Colonic mucosa (tissue), 4 donors: ENCODE results near the gene SNPH. TPM values are rescaled to one million over a fixed set of nuclear protein-coding genes. Genes with fewer than 3 reads are reported as not detected.

ENCODE experiments used
- DNase-seq: peaks from one replicate; pipeline ENCODE4 v3.0.0-alpha.2; 2020
- H3K27ac ChIP-seq: fragments of 200-600 bp; one replicate; pipeline ENCODE4 v1.8.0; 2021
- H3K27me3 ChIP-seq: fragments of 200-600 bp; one replicate; pipeline ENCODE4 v1.8.0; 2021
- H3K36me3 ChIP-seq: fragments of 200-600 bp; one replicate; pipeline ENCODE4 v1.8.0; 2021
- H3K4me1 ChIP-seq: fragments of 200-600 bp; one replicate; pipeline ENCODE4 v1.8.0; 2021; ENCODE audit warnings: mild to moderate bottlenecking
- H3K4me3 ChIP-seq: fragments of 200-600 bp; one replicate; pipeline ENCODE4 v1.8.0; 2021
- H3K9ac ChIP-seq, 2 donors: one replicate each; pipeline ENCODE4 v1.7.0; 2013; ENCODE audit warnings: control low read depth in 2 of 2, low read depth in 2 of 2, low read length in 2 of 2
- H3K9me3 ChIP-seq: fragments of 200-600 bp; one replicate; pipeline ENCODE4 v1.8.0; 2021
- intact Hi-C: fragments of 100-400 bp; cut with DNase I; formaldehyde crosslinking; loops from one replicate; pipeline ENCODE4 v1.14.1; 2022
- total RNA-seq, 2 donors: library from RNA; stranded (reverse); fragmentation: NEBNext Ultra II Directional in 1 of 2; extraction: Animal tissue kit (Norgen Biotek cat#: 25700) in 1 of 2; gene quantifications; one replicate each; pipeline ENCODE4 v1.2.1, GENCODE V29; 2021
- TF ChIP-seq, protein P1 (sequence below): fragments of 200-600 bp; IDR thresholded peaks from one replicate; pipeline ENCODE4 v1.8.0; 2022; ENCODE audit warnings: antibody characterized with exemption, mild to moderate bottlenecking
- donor health status: healthy.
- donor health status: DM: no; HTN: no; CAD: no.
- donor health status: DM: no; HTN: no; CAD: no.

Gene SNPH
- total RNA-seq, 2 donors from 2014 or later = 1.9 to 2.4 TPM

DNA sequence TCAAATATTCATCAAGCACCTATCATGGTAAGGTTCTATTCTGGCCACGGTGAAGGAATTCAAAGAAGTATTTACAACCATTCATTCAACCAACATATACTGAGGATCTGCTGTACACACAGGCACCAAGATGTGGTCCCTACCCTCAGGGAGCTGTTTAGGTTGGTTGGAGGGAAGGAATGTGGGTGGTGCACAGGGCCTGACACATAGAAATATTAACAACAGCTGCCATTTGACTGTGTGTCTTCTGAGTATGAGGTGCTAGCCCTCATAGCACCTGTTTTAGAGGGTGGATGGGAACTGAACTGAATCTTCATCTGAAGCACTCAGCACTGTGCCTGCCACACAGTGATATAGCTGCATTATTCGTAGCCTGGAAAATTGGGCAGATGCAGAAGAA lies 7.3 kb downstream of the SNPH start:
- no peaks in the 10 kb centered on the region for H3K36me3 ChIP-seq
- DNase-seq = no peak
- H3K27ac ChIP-seq = no peak overlapping the region
- intact Hi-C loops = no loop called here
- TF ChIP-seq, protein P1, sequence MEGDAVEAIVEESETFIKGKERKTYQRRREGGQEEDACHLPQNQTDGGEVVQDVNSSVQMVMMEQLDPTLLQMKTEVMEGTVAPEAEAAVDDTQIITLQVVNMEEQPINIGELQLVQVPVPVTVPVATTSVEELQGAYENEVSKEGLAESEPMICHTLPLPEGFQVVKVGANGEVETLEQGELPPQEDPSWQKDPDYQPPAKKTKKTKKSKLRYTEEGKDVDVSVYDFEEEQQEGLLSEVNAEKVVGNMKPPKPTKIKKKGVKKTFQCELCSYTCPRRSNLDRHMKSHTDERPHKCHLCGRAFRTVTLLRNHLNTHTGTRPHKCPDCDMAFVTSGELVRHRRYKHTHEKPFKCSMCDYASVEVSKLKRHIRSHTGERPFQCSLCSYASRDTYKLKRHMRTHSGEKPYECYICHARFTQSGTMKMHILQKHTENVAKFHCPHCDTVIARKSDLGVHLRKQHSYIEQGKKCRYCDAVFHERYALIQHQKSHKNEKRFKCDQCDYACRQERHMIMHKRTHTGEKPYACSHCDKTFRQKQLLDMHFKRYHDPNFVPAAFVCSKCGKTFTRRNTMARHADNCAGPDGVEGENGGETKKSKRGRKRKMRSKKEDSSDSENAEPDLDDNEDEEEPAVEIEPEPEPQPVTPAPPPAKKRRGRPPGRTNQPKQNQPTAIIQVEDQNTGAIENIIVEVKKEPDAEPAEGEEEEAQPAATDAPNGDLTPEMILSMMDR = no peak
- H3K9me3 ChIP-seq = no peaks in the 10 kb centered on the region
- H3K4me1 ChIP-seq = no peaks in the 10 kb centered on the region
- no peak overlapping the region for H3K4me3 ChIP-seq
- H3K27me3 ChIP-seq = no peaks in the 10 kb centered on the region
- no peak overlapping the region for H3K9ac ChIP-seq

GRCh38 chr20:1274485-1275311 lies 8.6 kb downstream of the SNPH start:
- no peak for DNase-seq
- H3K27ac ChIP-seq = no peak overlapping the region
- no peaks in the 10 kb centered on the region for H3K4me1 ChIP-seq
- H3K9me3 ChIP-seq = no peaks in the 10 kb centered on the region
- no peaks in the 10 kb centered on the region for H3K36me3 ChIP-seq
- TF ChIP-seq, protein P1 = no peak
- no peak overlapping the region for H3K4me3 ChIP-seq
- intact Hi-C loops = no loop called here
- H3K27me3 ChIP-seq = no peaks in the 10 kb centered on the region
- H3K9ac ChIP-seq = no peak overlapping the region

DNA sequence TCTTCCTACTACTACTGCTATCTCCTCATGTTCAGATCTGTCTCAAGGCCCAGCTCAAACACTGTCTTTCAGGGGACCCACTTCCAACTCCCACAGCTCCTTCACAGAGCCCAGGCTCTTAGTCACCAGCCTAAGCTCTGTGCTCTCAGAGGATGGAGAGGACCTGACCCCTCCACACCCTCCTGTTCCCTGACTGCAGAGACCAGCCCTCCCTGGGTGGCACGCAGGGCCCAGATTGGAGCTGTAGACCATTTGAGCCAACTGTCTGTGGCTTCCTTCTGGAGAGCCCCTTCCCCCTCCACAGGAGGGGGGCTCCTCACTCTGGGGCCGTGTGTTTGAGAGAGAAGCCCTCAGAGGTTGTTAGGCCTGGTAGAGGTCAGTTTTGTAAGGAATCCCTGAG lies 9.8 kb downstream of the SNPH start:
- intact Hi-C loops = no loop called here
- no peaks in the 10 kb centered on the region for H3K4me1 ChIP-seq
- no peak overlapping the region for H3K4me3 ChIP-seq
- no peaks in the 10 kb centered on the region for H3K36me3 ChIP-seq
- no peak overlapping the region for H3K27ac ChIP-seq
- H3K9ac ChIP-seq = no peak overlapping the region
- no peaks in the 10 kb centered on the region for H3K27me3 ChIP-seq
- no peak for DNase-seq
- no peaks in the 10 kb centered on the region for H3K9me3 ChIP-seq
- TF ChIP-seq, protein P1 = no peak

DNA sequence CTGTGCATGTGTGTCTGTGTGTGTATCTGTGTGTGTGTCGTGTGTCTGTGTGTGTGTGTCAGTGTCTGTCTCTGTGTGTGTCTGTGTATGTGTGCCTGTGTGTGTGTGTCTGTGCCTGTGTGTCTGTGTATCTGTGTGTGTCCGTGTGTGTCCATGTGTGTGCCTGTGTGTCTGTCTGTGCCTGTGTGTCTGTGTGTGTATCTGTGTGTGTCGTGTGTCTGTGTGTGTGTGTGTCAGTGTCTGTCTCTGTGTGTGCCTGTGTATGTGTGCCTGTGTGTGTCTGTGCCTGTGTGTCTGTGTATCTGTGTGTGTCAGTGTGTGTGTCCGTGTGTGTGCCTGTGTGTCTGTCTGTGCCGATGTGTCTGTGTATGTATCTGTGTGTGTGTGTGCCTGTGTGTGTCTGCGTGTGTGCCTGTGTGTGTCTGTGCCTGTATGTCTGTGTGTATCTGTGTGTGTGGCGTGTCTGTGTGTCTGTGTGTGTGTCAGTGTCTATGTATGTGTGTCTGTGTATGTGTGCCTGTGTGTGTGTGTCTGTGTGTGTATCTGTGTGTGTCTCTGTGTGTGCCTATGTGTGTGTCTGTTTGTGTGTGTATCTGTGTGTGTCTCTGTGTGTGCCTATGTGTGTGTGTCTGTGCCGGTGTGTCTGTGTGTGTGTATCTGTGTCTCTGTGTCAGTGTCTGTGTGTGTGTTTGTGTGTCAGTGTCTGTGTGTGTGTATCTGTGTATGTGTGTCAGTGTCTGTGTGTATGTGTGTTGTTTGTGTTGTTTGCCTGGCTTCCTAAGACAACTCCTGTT lies 11.6 kb downstream of the SNPH start:
- no peak overlapping the region for H3K27ac ChIP-seq
- DNase-seq = no peak
- H3K36me3 ChIP-seq = no peaks in the 10 kb centered on the region

GRCh38 chr20:1278993-1279392 lies 12.9 kb downstream of the SNPH start:
- no peak for DNase-seq
- no peaks in the 10 kb centered on the region for H3K27me3 ChIP-seq
- H3K9ac ChIP-seq = no peak overlapping the region
- no peaks in the 10 kb centered on the region for H3K36me3 ChIP-seq
- intact Hi-C loops = no loop called here
- TF ChIP-seq, protein P1 = no peak
- no peak overlapping the region for H3K4me3 ChIP-seq
- no peaks in the 10 kb centered on the region for H3K4me1 ChIP-seq
- no peaks in the 10 kb centered on the region for H3K9me3 ChIP-seq
- H3K27ac ChIP-seq = no peak overlapping the region

More for the DNA sequence above, 11.6 kb downstream of the SNPH start:
- intact Hi-C loops = no loop called here
- Histone ChIP-seq H3K4me3 (no peak overlapping the region), H3K9ac (no peak overlapping the region), H3K4me1 (no peaks in the 10 kb centered on the region), H3K27me3 (no peaks in the 10 kb centered on the region), H3K9me3 (no peaks in the 10 kb centered on the region)
- TF ChIP-seq, protein P1 = no peak
